PC-3 (cell line): ENCODE measurements around the gene GIGYF1. TPM values are rescaled to one million over a fixed set of nuclear protein-coding genes. Genes with fewer than 3 reads are reported as not detected.

Experiments
- ATAC-seq: fragments of 200-7000 bp; cut with Tn5 transposase; 2 replicates; pipeline ENCODE4 v1.9.1; 2020; ENCODE audit warnings: mild to moderate bottlenecking, moderate library complexity
- BruUV-seq: library from RNA; stranded (reverse); fragments of 400-500 nt; replicated peaks from 2 replicates; lab custom pipeline; 2021; lab: Mats Ljungman, UMichigan
- CTCF ChIA-PET: fragments of 300-600 bp; sonication (Branson Sonifier 250); formaldehyde crosslinking; loops from one replicate; lab custom pipeline; 2022; ENCODE audit warnings: antibody characterized with exemption; lab: Charles Lee
- POLR2A ChIA-PET: fragments of 300-600 bp; sonication (Branson Sonifier 250); formaldehyde crosslinking; loops from one replicate; lab custom pipeline; 2022; ENCODE audit warnings: antibody characterized with exemption; ENCODE audit not compliant: unreplicated experiment; lab: Charles Lee
- DNase-seq: peaks from one replicate; pipeline ENCODE4 v3.0.0-alpha.2; 2015
- H2AFZ ChIP-seq: fragments of 300-600 bp; sonication (generic); 2 replicates; pipeline ENCODE4 v1.6.0; 2016; ENCODE audit warnings: antibody characterized with exemption, low read length
- H3F3A ChIP-seq: fragments of 300-600 bp; sonication (generic); one replicate; pipeline ENCODE4 v1.6.0; 2017; ENCODE audit warnings: antibody characterized with exemption, low read length, control low read depth, mild to moderate bottlenecking; ENCODE audit not compliant: unreplicated experiment
- H3K27ac ChIP-seq: fragments of 300-600 bp; sonication (generic); 2 replicates; pipeline ENCODE4 v1.5.1; 2016; ENCODE audit warnings: mild to moderate bottlenecking, low read length
- H3K27me3 ChIP-seq: fragments of 300-600 bp; sonication (generic); 2 replicates; pipeline ENCODE4 v1.6.1; 2016; ENCODE audit warnings: low read length, mixed read lengths
- H3K36me3 ChIP-seq: fragments of 300-600 bp; sonication (generic); 2 replicates; pipeline ENCODE4 v1.6.1; 2016; ENCODE audit warnings: low read depth, mixed run types, low read length, mixed read lengths
- H3K4me1 ChIP-seq: fragments of 300-600 bp; sonication (generic); 2 replicates; pipeline ENCODE4 v1.5.1; 2016; ENCODE audit warnings: low read length; ENCODE audit not compliant: insufficient read depth
- H3K4me2 ChIP-seq: fragments of 300-600 bp; sonication (generic); 2 replicates; pipeline ENCODE4 v1.6.0; 2016; ENCODE audit warnings: low read length
- H3K4me3 ChIP-seq: fragments of 300-600 bp; sonication (generic); 2 replicates; pipeline ENCODE4 v1.5.1; 2016; ENCODE audit warnings: mild to moderate bottlenecking, low read length, mixed read lengths
- H3K79me2 ChIP-seq: fragments of 300-600 bp; sonication (generic); 2 replicates; pipeline ENCODE4 v1.6.1; 2017; ENCODE audit warnings: low read length, mixed read lengths
- H3K9ac ChIP-seq: fragments of 300-600 bp; sonication (generic); 2 replicates; pipeline ENCODE4 v1.6.0; 2016; ENCODE audit warnings: mild to moderate bottlenecking, low read length
- H3K9me2 ChIP-seq: fragments of 300-600 bp; sonication (generic); replicated peaks from 2 replicates; pipeline ENCODE4 v1.6.1; 2016; ENCODE audit warnings: mixed run types, low read length, mixed read lengths
- H3K9me3 ChIP-seq: fragments of 300-600 bp; sonication (generic); 2 replicates; pipeline ENCODE4 v1.6.1; 2016; ENCODE audit warnings: low read length, mixed read lengths
- H4K20me1 ChIP-seq: fragments of 300-600 bp; sonication (generic); 2 replicates; pipeline ENCODE4 v1.6.1; 2016; ENCODE audit warnings: low read length, mixed read lengths
- CTCF ChIP-seq: fragments of 300-600 bp; sonication (generic); conservative IDR thresholded peaks from 2 replicates; pipeline ENCODE4 v1.5.1; 2017; ENCODE audit warnings: antibody characterized with exemption, low read depth, mild to moderate bottlenecking, low read length
- EZH2 ChIP-seq: fragments of 300-600 bp; sonication (generic); IDR thresholded peaks from one replicate; pipeline ENCODE4 v1.6.1; 2017; ENCODE audit warnings: antibody characterized with exemption, mild to moderate bottlenecking, low read length; ENCODE audit not compliant: unreplicated experiment
- EZH2phosphoT487 ChIP-seq: fragments of 300-600 bp; sonication (generic); IDR thresholded peaks from 2 replicates; pipeline ENCODE4 v1.6.1; 2018; ENCODE audit warnings: mild to moderate bottlenecking, antibody characterized with exemption, low read length, borderline replicate concordance
- intact Hi-C: fragments of 100-400 bp; cut with micrococcal nuclease; formaldehyde crosslinking; loops from 2 replicates; pipeline ENCODE4 v1.9.0; 2023
- total RNA-seq: library from RNA; depleted of rRNA; stranded (reverse); fragments of >200 nt; gene quantifications from 2 replicates; pipeline ENCODE4 v1.2.3, GENCODE V29; 2014

The GIGYF1 gene
- total RNA-seq, 1 experiment from 2014 or later = 26.6 TPM

- Histone ChIP-seq H3F3A (no peaks in the 10 kb centered on the region), H3K4me2 (no peak overlapping the region), H3K79me2 (peaks cover 6% of the 10 kb centered on the region), H2AFZ (no peak overlapping the region), H3K27me3 (no peaks in the 10 kb centered on the region), H3K9me3 (no peaks in the 10 kb centered on the region), H3K36me3 (peaks cover 14% of the 10 kb centered on the region), H3K4me3 (no peak overlapping the region), H3K4me1 (no peaks in the 10 kb centered on the region), H3K9ac (no peak overlapping the region), H4K20me1 (no peaks in the 10 kb centered on the region), H3K27ac (no peak overlapping the region), H3K9me2 (no peaks in the 10 kb centered on the region)
- TF ChIP-seq EZH2 = no peak
- no peak for TF ChIP-seq EZH2phosphoT487
- TF ChIP-seq CTCF = no peak
- BruUV-seq = no TSS peak
- DNase-seq (no peak), ATAC-seq (no peak)
- POLR2A ChIA-PET = no interaction called here
- CTCF ChIA-PET = no interaction called here
- intact Hi-C loops = no loop called here
Observed at GRCh38 chr7:100683659-100684533, 10.2 kb downstream of the GIGYF1 start.

GRCh38 chr7:100682991-100683658 is 10.9 kb downstream of the GIGYF1 start:
- H3K4me2 ChIP-seq = no peak overlapping the region
- no peaks in the 10 kb centered on the region for H3K9me3 ChIP-seq
- H4K20me1 ChIP-seq = no peaks in the 10 kb centered on the region
- no peaks in the 10 kb centered on the region for H3K27me3 ChIP-seq
- CTCF ChIA-PET = no interaction called here
- H3K9ac ChIP-seq = no peak overlapping the region
- no peak overlapping the region for H3K27ac ChIP-seq
- POLR2A ChIA-PET = no interaction called here
- intact Hi-C loops = no loop called here
- ATAC-seq (no peak), DNase-seq (no peak)
- no peaks in the 10 kb centered on the region for H3K9me2 ChIP-seq
- H3K4me3 ChIP-seq = no peak overlapping the region
- H3K79me2 ChIP-seq = no peaks in the 10 kb centered on the region
- no peak overlapping the region for H2AFZ ChIP-seq
- H3K4me1 ChIP-seq = no peaks in the 10 kb centered on the region
- BruUV-seq = no TSS peak
- H3F3A ChIP-seq = no peaks in the 10 kb centered on the region
- peaks cover 14% of the 10 kb centered on the region for H3K36me3 ChIP-seq
- TF ChIP-seq CTCF (no peak), EZH2phosphoT487 (no peak), EZH2 (no peak)

- ChIA-PET POLR2A (no interaction called here), CTCF (no interaction called here)
- intact Hi-C loops = no loop called here
- Histone ChIP-seq H3K36me3 (peaks cover 21% of the 10 kb centered on the region), H2AFZ (no peak overlapping the region), H3K4me1 (no peaks in the 10 kb centered on the region), H3K9ac (no peak overlapping the region), H3K9me2 (no peaks in the 10 kb centered on the region), H3K79me2 (no peaks in the 10 kb centered on the region), H3K27me3 (no peaks in the 10 kb centered on the region), H3K4me3 (no peak overlapping the region), H3K9me3 (no peaks in the 10 kb centered on the region), H3K4me2 (no peak overlapping the region), H4K20me1 (no peaks in the 10 kb centered on the region), H3F3A (no peaks in the 10 kb centered on the region), H3K27ac (no peak overlapping the region)
- ATAC-seq (peak; percentile 43), DNase-seq (peak; percentile 43)
- TF ChIP-seq CTCF (no peak), EZH2phosphoT487 (no peak), EZH2 (no peak)
- no TSS peak for BruUV-seq
Observed at GRCh38 chr7:100682228-100682741, 11.8 kb downstream of the GIGYF1 start.
